Measurements from ENCODE around the gene C11orf97.
A peak's percentile ranks its signal among the peaks of the same experiment; 100 is the strongest.
"Not testable (repeated sequence)": the region's sequence is repeated elsewhere in the genome, so short reads cannot be mapped to it uniquely, and the experiment has no call there.

The C11orf97 gene

DNA sequence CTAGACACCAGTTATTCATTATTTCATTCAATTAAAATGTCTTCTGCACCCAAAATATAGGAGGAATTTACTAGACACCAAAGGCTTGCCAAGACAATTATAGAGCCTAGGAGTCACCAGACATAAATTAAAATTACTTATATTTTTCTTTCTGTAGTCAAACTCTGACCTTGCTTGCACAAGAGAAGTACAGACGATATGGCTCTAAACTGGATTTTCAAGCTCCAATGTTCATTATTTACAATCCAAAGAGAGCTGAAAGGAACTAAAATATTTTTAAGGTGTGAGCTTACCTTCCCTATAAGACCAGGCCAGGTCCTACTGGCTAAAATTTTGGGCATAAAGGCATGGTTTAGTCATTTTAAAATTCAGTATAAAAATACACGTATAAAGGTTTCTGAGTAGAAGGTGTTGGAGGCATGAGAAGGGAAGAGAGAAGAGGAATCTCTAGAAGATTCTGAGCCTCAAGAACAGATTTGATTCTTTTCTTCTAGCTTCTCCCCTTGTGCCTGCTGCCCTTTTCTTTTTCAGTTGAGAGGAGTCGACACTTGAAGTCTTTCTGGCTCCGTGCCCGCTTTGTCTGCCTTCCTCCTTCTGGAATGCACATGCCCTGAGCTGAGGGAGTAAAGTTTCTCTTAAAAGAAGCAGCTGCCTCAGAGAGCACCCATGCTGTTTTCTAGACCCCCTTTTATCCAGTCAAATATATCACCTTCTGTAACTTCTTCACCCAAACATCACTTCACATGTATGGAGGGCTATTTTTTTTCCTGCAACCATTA is 13.5 kb downstream of the C11orf97 start:
- DNase-seq (ENCODE audit: low read depth) = no peak

DNA sequence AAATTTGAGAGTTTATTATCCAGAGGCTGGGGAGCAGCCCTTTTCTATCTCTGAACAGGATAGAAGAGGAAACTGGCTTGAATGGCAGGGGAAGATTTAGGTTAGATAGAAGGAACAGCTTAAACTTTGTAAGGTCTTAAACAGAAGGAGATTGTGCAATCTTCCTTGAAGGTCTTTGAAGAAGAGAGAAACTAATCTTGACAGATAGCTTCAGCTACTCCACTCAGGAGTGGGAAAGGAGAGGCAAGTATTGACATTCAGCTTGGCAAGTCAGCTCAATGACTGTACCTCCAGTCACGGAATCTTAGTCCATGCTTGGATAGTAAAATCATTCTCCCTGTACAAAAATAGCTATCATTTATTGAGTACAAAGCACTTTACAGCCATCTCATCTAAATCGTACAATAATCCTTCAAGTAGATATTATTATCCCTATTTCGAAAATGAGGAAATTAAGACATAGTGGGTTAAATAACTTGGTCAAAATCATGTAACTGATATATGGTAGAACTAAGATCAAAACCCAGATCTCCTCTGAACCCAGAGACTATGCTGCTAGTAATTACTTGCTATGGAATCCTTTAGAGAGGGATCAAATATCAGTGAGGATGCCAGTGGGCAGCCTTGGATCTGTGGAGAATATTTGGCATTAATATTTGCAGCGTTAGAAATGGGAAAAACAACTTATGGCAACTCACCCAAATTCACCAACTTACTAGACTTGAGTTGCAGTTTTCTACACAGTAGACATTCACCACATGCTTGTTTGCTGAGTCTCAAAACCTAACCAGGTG is 14.6 kb downstream of the C11orf97 start:
- no peak for DNase-seq (ENCODE audit: low read depth)

DNA sequence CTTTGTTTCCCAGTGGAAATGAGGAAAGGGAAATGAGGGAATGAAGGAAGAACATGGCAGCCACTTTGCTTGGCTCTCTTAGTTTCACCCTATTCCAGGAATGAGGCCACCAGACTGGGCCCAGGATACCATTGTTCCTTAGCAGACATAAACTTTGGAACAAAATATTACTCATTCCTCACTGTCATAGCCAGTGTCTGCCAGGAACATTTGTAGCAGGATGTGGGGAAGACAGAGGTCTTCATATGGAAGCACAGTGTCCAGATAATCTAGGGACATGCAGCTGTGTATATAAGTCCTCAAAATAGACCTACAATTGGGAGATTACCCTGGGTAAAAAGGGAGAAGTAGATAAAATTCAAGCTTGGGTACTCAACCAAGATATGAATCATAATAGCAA is 16.3 kb downstream of the C11orf97 start:
- DNase-seq (ENCODE audit: low read depth) = no peak

- no peak for DNase-seq (ENCODE audit: low read depth)
Measured at GRCh38 chr11:94532211-94532610, 19.9 kb downstream of the C11orf97 start.

DNA sequence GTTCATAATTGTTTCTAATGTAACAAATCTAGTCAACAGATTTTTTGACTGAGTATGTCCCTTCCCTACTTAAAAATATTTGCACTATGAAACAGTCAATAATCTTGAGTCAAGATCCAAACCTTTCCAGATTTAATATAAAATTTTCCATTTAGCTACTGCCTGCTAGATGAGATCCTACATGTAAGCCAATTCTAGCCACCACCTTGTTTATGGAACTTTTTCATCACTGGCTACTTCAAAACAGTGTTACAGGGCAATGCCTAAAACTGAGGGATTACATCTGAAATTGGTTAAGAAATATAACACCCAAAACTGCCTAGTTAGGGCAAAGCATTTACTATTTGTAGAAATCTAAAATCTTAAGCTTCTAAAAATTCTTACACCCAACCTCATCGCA is 20.9 kb downstream of the C11orf97 start:
- DNase-seq (ENCODE audit: low read depth) = no peak

GRCh38 chr11:94533696-94534630 is 21.7 kb downstream of the C11orf97 start:
- DNase-seq (ENCODE audit: low read depth) = no peak

DNA sequence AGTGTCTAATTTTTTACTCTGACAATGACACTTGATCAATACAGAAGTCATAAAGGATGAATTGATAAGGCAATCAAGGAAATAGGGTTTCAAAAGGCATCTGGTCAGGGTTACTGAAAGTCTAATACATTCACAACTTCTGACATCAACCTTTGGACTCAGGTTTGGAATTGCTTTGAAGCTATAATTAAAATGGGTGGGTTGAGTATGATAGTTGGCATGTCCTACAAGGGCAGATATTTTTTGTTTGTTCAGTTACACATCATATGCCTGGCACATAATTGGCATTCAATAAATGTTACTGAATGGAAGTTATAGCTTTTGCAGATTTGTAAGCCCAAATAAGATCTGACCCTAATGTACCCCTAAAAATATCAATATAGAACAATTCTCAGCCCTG is 24.1 kb downstream of the C11orf97 start:
- DNase-seq (ENCODE audit: low read depth) = no peak

DNA sequence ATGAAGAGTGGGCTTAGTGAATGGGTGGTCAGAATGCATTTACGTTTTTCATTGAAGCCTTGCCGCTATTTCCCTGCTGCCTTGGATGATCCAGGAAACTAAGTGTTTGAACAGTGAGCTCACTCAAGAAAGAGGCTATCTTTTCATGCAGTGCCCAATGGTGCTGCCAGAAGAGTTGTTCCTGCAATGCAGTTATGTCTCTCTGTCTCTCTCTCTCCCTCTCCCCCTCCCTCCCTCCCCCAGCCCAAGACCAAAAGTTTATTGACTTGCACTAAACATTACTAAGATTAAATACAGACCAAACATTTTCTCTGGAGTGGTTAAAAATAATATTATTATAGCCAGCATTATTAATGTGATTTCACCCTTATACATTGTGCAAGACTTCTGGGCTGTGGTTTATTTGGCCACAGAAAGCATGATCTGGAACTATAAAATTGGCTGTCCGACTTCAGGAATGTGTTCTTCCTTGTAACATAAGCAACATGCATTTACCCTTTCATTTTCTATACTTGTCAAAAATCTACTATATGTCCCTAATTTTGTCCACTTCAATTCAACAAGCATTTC is 24.9 kb downstream of the C11orf97 start:
- no peak for DNase-seq (ENCODE audit: low read depth)

- no peak for DNase-seq (ENCODE audit: low read depth)
Measured at GRCh38 chr11:94539420-94539819, 27.2 kb downstream of the C11orf97 start.

DNA sequence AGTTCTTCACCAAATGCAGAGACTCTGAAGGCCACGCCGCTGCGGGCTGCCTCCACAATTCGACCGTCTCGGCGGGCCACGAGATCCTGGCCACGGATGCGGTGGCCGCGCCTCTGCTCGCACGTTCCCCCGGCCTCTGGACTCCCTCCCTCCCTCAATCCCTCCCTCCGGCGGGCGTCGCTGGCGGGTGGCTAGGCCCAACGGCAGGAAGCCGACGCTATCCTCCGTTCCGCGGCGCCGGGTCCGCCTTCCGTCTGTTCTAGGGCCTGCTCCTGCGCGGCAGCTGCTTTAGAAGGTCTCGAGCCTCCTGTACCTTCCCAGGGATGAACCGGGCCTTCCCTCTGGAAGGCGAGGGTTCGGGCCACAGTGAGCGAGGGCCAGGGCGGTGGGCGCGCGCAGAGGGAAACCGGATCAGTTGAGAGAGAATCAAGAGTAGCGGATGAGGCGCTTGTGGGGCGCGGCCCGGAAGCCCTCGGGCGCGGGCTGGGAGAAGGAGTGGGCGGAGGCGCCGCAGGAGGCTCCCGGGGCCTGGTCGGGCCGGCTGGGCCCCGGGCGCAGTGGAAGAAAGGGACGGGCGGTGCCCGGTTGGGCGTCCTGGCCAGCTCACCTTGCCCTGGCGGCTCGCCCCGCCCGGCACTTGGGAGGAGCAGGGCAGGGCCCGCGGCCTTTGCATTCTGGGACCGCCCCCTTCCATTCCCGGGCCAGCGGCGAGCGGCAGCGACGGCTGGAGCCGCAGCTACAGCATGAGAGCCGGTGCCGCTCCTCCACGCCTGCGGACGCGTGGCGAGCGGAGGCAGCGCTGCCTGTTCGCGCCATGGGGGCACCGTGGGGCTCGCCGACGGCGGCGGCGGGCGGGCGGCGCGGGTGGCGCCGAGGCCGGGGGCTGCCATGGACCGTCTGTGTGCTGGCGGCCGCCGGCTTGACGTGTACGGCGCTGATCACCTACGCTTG is 31.7 kb downstream of the C11orf97 start, which contains the start of gene FUT4:
Gene FUT4, plus strand, starts transcription at position 227 of the 951 bp plus-strand sequence. Its CDS starts 213 bp downstream, at position 440.
- DNase-seq (ENCODE audit: low read depth) = peak; percentile 53

GRCh38 chr11:94544646-94545263 is 32.5 kb downstream of the C11orf97 start:
- peak; percentile 2 for DNase-seq (ENCODE audit: low read depth)

DNA sequence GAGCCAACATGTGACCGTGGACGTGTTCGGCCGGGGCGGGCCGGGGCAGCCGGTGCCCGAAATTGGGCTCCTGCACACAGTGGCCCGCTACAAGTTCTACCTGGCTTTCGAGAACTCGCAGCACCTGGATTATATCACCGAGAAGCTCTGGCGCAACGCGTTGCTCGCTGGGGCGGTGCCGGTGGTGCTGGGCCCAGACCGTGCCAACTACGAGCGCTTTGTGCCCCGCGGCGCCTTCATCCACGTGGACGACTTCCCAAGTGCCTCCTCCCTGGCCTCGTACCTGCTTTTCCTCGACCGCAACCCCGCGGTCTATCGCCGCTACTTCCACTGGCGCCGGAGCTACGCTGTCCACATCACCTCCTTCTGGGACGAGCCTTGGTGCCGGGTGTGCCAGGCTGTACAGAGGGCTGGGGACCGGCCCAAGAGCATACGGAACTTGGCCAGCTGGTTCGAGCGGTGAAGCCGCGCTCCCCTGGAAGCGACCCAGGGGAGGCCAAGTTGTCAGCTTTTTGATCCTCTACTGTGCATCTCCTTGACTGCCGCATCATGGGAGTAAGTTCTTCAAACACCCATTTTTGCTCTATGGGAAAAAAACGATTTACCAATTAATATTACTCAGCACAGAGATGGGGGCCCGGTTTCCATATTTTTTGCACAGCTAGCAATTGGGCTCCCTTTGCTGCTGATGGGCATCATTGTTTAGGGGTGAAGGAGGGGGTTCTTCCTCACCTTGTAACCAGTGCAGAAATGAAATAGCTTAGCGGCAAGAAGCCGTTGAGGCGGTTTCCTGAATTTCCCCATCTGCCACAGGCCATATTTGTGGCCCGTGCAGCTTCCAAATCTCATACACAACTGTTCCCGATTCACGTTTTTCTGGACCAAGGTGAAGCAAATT is 33.3 kb downstream of the C11orf97 start:
- DNase-seq (ENCODE audit: low read depth) = no peak

DNA sequence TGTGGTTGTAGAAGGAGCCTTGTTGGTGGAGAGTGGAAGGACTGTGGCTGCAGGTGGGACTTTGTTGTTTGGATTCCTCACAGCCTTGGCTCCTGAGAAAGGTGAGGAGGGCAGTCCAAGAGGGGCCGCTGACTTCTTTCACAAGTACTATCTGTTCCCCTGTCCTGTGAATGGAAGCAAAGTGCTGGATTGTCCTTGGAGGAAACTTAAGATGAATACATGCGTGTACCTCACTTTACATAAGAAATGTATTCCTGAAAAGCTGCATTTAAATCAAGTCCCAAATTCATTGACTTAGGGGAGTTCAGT is 33.9 kb downstream of the C11orf97 start:
- DNase-seq (ENCODE audit: low read depth) = no peak

- no peak for DNase-seq (ENCODE audit: low read depth)
Measured at GRCh38 chr11:94546886-94547285, 34.6 kb downstream of the C11orf97 start.

GRCh38 chr11:94549146-94549545 is 36.9 kb downstream of the C11orf97 start:
- no peak for DNase-seq (ENCODE audit: low read depth)

DNA sequence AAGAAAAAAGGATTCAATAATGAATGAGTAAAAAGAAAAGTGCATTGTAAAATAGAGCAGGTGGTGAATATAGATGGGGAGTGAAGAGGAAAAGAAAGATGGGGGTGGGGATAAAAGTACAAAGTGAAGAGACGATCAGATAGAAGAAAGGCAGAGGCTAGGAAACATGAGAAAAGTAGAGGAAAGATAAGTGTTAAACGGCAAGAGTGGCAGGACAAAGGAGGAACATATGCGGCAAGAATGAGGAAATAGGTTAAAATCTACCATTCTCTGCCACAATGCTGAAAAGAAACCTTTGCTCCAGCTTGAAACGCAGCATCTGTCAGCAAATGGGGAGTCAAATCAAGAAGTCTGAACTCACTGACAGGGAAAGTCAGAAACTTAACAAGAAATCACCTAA is 38.3 kb downstream of the C11orf97 start:
- DNase-seq (ENCODE audit: low read depth) = no peak

DNA sequence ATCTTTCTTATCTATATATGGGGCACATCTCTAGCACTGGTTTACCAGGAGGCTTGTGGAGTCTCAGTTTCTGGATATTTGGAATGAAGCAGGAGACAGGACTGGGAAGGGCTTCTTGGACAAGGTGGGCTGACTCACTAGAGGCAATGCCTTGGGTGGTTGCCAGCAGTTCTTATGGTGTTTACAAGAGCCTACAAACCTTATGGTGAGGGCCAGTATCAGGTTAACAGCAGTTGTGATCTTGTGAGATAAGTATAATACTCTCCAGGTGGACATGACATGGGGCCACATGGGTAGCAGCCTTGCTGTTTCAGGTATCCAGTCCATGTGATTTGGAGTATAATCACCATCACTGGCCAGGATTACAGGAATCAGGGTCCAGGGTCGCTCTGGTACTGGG is 41.7 kb downstream of the C11orf97 start:
- DNase-seq (ENCODE audit: low read depth) = no peak

DNA sequence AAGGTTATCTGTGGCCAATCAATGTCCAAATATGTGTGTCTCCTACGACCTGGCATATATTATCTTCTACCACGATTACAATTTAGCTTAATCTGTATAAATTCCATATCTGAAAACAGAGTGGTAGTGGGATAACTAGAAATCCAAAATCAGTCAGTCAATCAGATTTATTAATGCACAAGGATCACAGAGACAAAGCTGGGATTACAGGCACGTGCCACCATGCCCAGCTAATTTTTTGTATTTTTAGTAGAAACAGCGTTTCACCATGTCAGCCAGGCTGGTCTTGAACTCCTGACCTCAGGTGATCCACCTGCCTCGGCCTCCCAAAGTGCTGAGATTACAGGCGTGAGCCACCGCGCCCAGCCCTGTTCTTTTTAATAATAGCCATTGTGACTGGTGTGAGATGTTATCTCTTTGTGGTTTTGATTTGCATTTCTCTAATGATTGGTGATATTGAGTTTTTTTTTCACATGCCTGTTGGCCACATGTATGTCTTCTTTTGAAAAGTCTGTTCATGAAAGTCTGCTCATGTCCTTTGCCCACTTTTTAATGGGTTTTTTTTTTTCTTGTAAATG is 43.6 kb downstream of the C11orf97 start:
- not testable (repeated sequence) for DNase-seq (ENCODE audit: low read depth)

DNA sequence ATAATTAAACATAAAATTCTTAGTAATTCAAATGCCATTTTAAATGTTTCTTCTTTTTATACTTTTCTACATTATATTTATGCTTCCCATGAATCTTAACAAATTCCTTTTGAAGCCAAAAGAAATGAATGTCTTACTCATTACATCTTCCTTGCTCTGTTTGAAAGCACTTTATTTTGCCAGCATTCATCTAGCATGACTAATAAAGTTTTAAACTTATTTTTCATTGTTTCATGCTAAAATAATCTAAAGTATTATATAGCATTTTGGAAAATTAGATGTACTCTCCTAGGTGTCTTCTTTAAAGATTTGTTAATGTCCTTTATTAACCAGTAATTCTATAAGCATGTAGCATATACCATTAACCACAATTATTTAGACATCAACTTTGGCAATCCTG is 45.2 kb downstream of the C11orf97 start:
- no peak for DNase-seq (ENCODE audit: low read depth)

Measured in stimulated activated CD4-positive, alpha-beta T cell treated with anti-CD3 and anti-CD28 coated beads, Interleukin-2, amount 100 ng/mL, for 4 hours (primary cell).